Gastroesophageal sphincter (tissue), 3 donors: ENCODE results near the gene ANAPC2.

Experiments
- POLR2AphosphoS5 ChIP-seq: sonication (generic); formaldehyde crosslinking; IDR thresholded peaks from one replicate; pipeline ENCODE4 v1.6.1; 2017; ENCODE audit warnings: antibody characterized with exemption
- TF ChIP-seq, protein P1 (sequence below), 4 experiments: fragments of 200-600 bp in 2 of 4; fragments of 450-650 bp in 2 of 4; sonication (generic) in 1 of 4; IDR thresholded peaks; one replicate each; pipeline ENCODE4 v1.5.1; 2017 to 2019; ENCODE audit warnings: antibody characterized with exemption in 4 of 4, mild to moderate bottlenecking in 2 of 4, moderate library complexity in 2 of 4

DNA sequence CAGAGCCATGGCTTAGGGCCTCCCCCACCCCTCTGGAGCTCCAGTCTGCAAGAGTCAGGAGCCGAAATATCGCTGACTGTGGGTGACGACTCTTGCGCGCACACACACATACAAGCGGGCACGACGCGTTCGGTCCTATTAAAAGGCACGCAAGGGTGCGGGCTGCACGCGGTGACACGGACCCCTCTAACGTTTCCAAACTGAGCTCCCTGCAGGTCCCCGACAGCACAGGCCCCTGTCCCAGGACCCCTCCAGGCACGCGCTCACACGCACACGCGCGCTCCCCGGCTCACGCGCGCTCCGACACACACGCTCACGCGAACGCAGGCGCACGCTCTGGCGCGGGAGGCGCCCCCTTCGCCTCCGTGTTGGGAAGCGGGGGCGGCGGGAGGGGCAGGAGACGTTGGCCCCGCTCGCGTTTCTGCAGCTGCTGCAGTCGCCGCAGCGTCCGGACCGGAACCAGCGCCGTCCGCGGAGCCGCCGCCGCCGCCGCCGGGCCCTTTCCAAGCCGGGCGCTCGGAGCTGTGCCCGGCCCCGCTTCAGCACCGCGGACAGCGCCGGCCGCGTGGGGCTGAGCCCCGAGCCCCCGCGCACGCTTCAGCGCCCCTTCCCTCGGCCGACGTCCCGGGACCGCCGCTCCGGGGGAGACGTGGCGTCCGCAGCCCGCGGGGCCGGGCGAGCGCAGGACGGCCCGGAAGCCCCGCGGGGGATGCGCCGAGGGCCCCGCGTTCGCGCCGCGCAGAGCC is 49.5 kb downstream of the ANAPC2 start, which contains the start of gene GRIN1:
- TF ChIP-seq POLR2AphosphoS5, result no peak
- TF ChIP-seq, protein P1, sequence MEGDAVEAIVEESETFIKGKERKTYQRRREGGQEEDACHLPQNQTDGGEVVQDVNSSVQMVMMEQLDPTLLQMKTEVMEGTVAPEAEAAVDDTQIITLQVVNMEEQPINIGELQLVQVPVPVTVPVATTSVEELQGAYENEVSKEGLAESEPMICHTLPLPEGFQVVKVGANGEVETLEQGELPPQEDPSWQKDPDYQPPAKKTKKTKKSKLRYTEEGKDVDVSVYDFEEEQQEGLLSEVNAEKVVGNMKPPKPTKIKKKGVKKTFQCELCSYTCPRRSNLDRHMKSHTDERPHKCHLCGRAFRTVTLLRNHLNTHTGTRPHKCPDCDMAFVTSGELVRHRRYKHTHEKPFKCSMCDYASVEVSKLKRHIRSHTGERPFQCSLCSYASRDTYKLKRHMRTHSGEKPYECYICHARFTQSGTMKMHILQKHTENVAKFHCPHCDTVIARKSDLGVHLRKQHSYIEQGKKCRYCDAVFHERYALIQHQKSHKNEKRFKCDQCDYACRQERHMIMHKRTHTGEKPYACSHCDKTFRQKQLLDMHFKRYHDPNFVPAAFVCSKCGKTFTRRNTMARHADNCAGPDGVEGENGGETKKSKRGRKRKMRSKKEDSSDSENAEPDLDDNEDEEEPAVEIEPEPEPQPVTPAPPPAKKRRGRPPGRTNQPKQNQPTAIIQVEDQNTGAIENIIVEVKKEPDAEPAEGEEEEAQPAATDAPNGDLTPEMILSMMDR (IDR thresholded peaks at IDR 0.05), result no peak
